WTC11 (cell line): ENCODE data around the gene AGPAT3. TPM values are rescaled to one million over a fixed set of nuclear protein-coding genes. Genes with fewer than 3 reads are reported as not detected.

Source experiments
- ATAC-seq: fragments of 200-7000 bp; cut with Tn5 transposase; 2 replicates; pipeline ENCODE4 v1.10.0; 2021; ENCODE audit warnings: mild to moderate bottlenecking, moderate library complexity
- CTCF ChIA-PET: fragments of 300-600 bp; sonication (Branson Sonifier 250); formaldehyde crosslinking; loops from one replicate; lab custom pipeline; 2021; ENCODE audit warnings: antibody characterized with exemption; lab: Charles Lee
- POLR2A ChIA-PET: fragments of 350-600 bp; sonication (Branson Sonifier 250); formaldehyde crosslinking; loops from one replicate; lab custom pipeline; 2021; ENCODE audit warnings: antibody characterized with exemption; lab: Charles Lee
- DNase-seq: peaks from one replicate; pipeline ENCODE4 v3.0.0; 2021; ENCODE audit warnings: low spot score
- H3K27ac Mint-ChIP-seq: 2 replicates; pipeline ENCODE4 v1.8.0; 2021; ENCODE audit warnings: mixed read lengths
- H3K27me3 Mint-ChIP-seq: 2 replicates; pipeline ENCODE4 v1.8.0; 2021; ENCODE audit warnings: low read depth, mild to moderate bottlenecking, moderate library complexity, mixed read lengths
- H3K36me3 Mint-ChIP-seq: 2 replicates; pipeline ENCODE4 v1.8.0; 2021; ENCODE audit warnings: mixed read lengths
- H3K4me1 Mint-ChIP-seq: 2 replicates; pipeline ENCODE4 v1.8.0; 2022; ENCODE audit warnings: mixed read lengths
- H3K4me3 Mint-ChIP-seq: 2 replicates; pipeline ENCODE4 v1.8.0; 2021; ENCODE audit warnings: mild to moderate bottlenecking, moderate library complexity, mixed read lengths
- H3K9me3 Mint-ChIP-seq: 2 replicates; pipeline ENCODE4 v1.8.0; 2021; ENCODE audit warnings: mixed read lengths
- AFF4 ChIP-seq: sonication (generic); formaldehyde crosslinking; IDR thresholded peaks from 2 replicates; pipeline ENCODE4 v1.8.1; 2023; ENCODE audit warnings: mild to moderate bottlenecking, missing genetic modification reagents, borderline replicate concordance
- ARID4B ChIP-seq: sonication (generic); formaldehyde crosslinking; IDR thresholded peaks from 2 replicates; pipeline ENCODE4 v1.8.0; 2023; ENCODE audit warnings: missing genetic modification reagents, mild to moderate bottlenecking, borderline replicate concordance
- CBFB ChIP-seq: sonication (generic); formaldehyde crosslinking; IDR thresholded peaks from 2 replicates; pipeline ENCODE4 v1.8.1; 2022; ENCODE audit warnings: mild to moderate bottlenecking, low read depth, missing genetic modification reagents
- CREB1 ChIP-seq: sonication (generic); formaldehyde crosslinking; IDR thresholded peaks from 2 replicates; pipeline ENCODE4 v1.8.0; 2023; ENCODE audit warnings: mild to moderate bottlenecking, missing genetic modification reagents
- CREM ChIP-seq: sonication (generic); formaldehyde crosslinking; IDR thresholded peaks from 2 replicates; pipeline ENCODE4 v1.8.1; 2022; ENCODE audit warnings: mild to moderate bottlenecking, missing genetic modification reagents, moderate library complexity
- E2F4 ChIP-seq: sonication (generic); formaldehyde crosslinking; IDR thresholded peaks from 2 replicates; pipeline ENCODE4 v1.8.1; 2022; ENCODE audit warnings: low read depth, mild to moderate bottlenecking, moderate library complexity, missing genetic modification reagents, borderline replicate concordance
- FOXP1 ChIP-seq: sonication (generic); formaldehyde crosslinking; IDR thresholded peaks from 2 replicates; pipeline ENCODE4 v1.8.0; 2022; ENCODE audit warnings: missing genetic modification reagents, mild to moderate bottlenecking, moderate library complexity, borderline replicate concordance
- FOXP4 ChIP-seq: sonication (generic); formaldehyde crosslinking; IDR thresholded peaks from 2 replicates; pipeline ENCODE4 v1.8.0; 2022; ENCODE audit warnings: mild to moderate bottlenecking, missing genetic modification reagents
- KAT7 ChIP-seq: sonication (generic); formaldehyde crosslinking; IDR thresholded peaks from 2 replicates; pipeline ENCODE4 v1.8.1; 2023; ENCODE audit warnings: missing genetic modification reagents, mild to moderate bottlenecking, borderline replicate concordance
- MLX ChIP-seq: sonication (generic); formaldehyde crosslinking; IDR thresholded peaks from 2 replicates; pipeline ENCODE4 v1.8.1; 2023; ENCODE audit warnings: mild to moderate bottlenecking, missing genetic modification reagents, moderate library complexity
- MXD4 ChIP-seq: fragments of 250-450 bp; sonication (Bioruptor Pico); IDR thresholded peaks from 2 replicates; pipeline ENCODE4 v1.8.0; 2021; ENCODE audit warnings: mild to moderate bottlenecking, moderate library complexity, borderline replicate concordance
- PRDM15 ChIP-seq: sonication (generic); formaldehyde crosslinking; IDR thresholded peaks from 2 replicates; pipeline ENCODE4 v1.8.0; 2022; ENCODE audit warnings: missing genetic modification reagents
- RELA ChIP-seq: sonication (generic); formaldehyde crosslinking; IDR thresholded peaks from 2 replicates; pipeline ENCODE4 v1.8.1; 2022; ENCODE audit warnings: missing genetic modification reagents, mild to moderate bottlenecking, borderline replicate concordance
- SP1 ChIP-seq: sonication (generic); formaldehyde crosslinking; conservative IDR thresholded peaks from 2 replicates; pipeline ENCODE4 v1.8.1; 2022; ENCODE audit warnings: missing genetic modification reagents
- ZBTB43 ChIP-seq: sonication (generic); formaldehyde crosslinking; IDR thresholded peaks from 2 replicates; pipeline ENCODE4 v1.8.1; 2023; ENCODE audit warnings: mild to moderate bottlenecking, missing genetic modification reagents
- ZNF396 ChIP-seq: fragments of 250-450 bp; sonication (Bioruptor Pico); IDR thresholded peaks from 2 replicates; pipeline ENCODE4 v1.8.0; 2021; ENCODE audit warnings: mild to moderate bottlenecking, moderate library complexity, borderline replicate concordance
- total RNA-seq: library from RNA; stranded (reverse); gene quantifications from 3 replicates; pipeline ENCODE4 v1.2.3, GENCODE V29; 2021

AGPAT3 gene
- total RNA-seq, 1 experiment from 2014 or later = 5.6 TPM

GRCh38 chr21:44011123-44011522, 146.1 kb downstream of the AGPAT3 start (continued):
- TF ChIP-seq E2F4 (CRISPR knock-in tag) = no peak
- no peak; the same call in 1 of the 2 replicates for TF ChIP-seq SP1 (CRISPR knock-in tag)
- no peak for TF ChIP-seq MLX (CRISPR knock-in tag)
- no peak for TF ChIP-seq AFF4 (CRISPR knock-in tag)
- no peak for TF ChIP-seq ZBTB43
- TF ChIP-seq PRDM15 = no peak
- TF ChIP-seq FOXP1 (CRISPR knock-in tag) = no peak

GRCh38 chr21:44011579-44012473, 146.8 kb downstream of the AGPAT3 start, which contains the start of gene TRAPPC10:
Gene TRAPPC10, plus strand, starts transcription at chr21:44012309. Its CDS starts 185 bp downstream, at chr21:44012494.
- peak; percentile 57 for ATAC-seq
- ChIA-PET CTCF (interaction anchor here (1.3 kb wide), 1 partner anchor 37 kb away, joined by 3 read pairs; no protein-coding TSS in a partner anchor), POLR2A (interaction anchor here (0.6 to 1.5 kb wide), 4 partner anchors 23 to 38 kb away, joined by 3 to 6 read pairs (median 4); no protein-coding TSS in a partner anchor)
- TF ChIP-seq FOXP4 (CRISPR knock-in tag) = peak; percentile 50; the same call in 1 of the 2 replicates
- peak; percentile 92 for TF ChIP-seq CREM (CRISPR knock-in tag)
- TF ChIP-seq CBFB (CRISPR knock-in tag) = no peak
- no peak for TF ChIP-seq MXD4
- peak; percentile 57; the same call in 1 of the 2 replicates for TF ChIP-seq KAT7 (CRISPR knock-in tag)
- peak; percentile 54; the same call in 1 of the 2 replicates for TF ChIP-seq RELA (CRISPR knock-in tag)
- no peak for TF ChIP-seq ARID4B (CRISPR knock-in tag)
- no peak for TF ChIP-seq ZNF396 (CRISPR knock-in tag)
- no peak for TF ChIP-seq CREB1 (CRISPR knock-in tag)

More at GRCh38 chr21:44011579-44012473, 146.8 kb downstream of the AGPAT3 start, which contains the start of gene TRAPPC10:
- peaks cover 30% of the 10 kb centered on the region for H3K4me1 Mint-ChIP-seq
- no peaks in the 10 kb centered on the region for H3K9me3 Mint-ChIP-seq
- H3K27me3 Mint-ChIP-seq = no peaks in the 10 kb centered on the region
- H3K4me3 Mint-ChIP-seq = peak within 1 kb of the TSS; percentile 84
- peak within 1 kb of the TSS; percentile 96 for H3K27ac Mint-ChIP-seq
- DNase-seq = peak; percentile 77
- no peaks in the 10 kb centered on the region for H3K36me3 Mint-ChIP-seq
